PC-9 (cell line): Measurements from ENCODE around the gene RBL2.

ENCODE experiments used
- CTCF ChIP-seq: fragments of 200-600 bp; sonication (generic); conservative IDR thresholded peaks from 2 replicates; pipeline ENCODE4 v1.6.1; 2017; ENCODE audit warnings: mixed run types, antibody characterized with exemption, mild to moderate bottlenecking, moderate library complexity
- EZH2 ChIP-seq: fragments of 200-600 bp; sonication (generic); IDR thresholded peaks from 2 replicates; pipeline ENCODE4 v1.8.0; 2017; ENCODE audit warnings: antibody characterized with exemption, low read depth

- no peak for TF ChIP-seq EZH2
- no peak for TF ChIP-seq CTCF
These were observed 15.7 kb downstream of the RBL2 start for GRCh38 chr16:53449816-53450517.
